WTC11 (cell line): ENCODE results near the gene RNASE4. TPM values are rescaled to one million over a fixed set of nuclear protein-coding genes. Genes with fewer than 3 reads are reported as not detected.
A peak's percentile ranks its signal among the peaks of the same experiment; 100 is the strongest.

Source experiments
- ATAC-seq: fragments of 200-7000 bp; cut with Tn5 transposase; 2 replicates; pipeline ENCODE4 v1.10.0; 2021; ENCODE audit warnings: mild to moderate bottlenecking, moderate library complexity
- CTCF ChIA-PET: fragments of 300-600 bp; sonication (Branson Sonifier 250); formaldehyde crosslinking; loops from one replicate; lab custom pipeline; 2021; ENCODE audit warnings: antibody characterized with exemption; lab: Charles Lee
- POLR2A ChIA-PET: fragments of 350-600 bp; sonication (Branson Sonifier 250); formaldehyde crosslinking; loops from one replicate; lab custom pipeline; 2021; ENCODE audit warnings: antibody characterized with exemption; lab: Charles Lee
- DNase-seq: peaks from one replicate; pipeline ENCODE4 v3.0.0; 2021; ENCODE audit warnings: low spot score
- H3K27ac Mint-ChIP-seq: 2 replicates; pipeline ENCODE4 v1.8.0; 2021; ENCODE audit warnings: mixed read lengths
- H3K27me3 Mint-ChIP-seq: 2 replicates; pipeline ENCODE4 v1.8.0; 2021; ENCODE audit warnings: low read depth, mild to moderate bottlenecking, moderate library complexity, mixed read lengths
- H3K36me3 Mint-ChIP-seq: 2 replicates; pipeline ENCODE4 v1.8.0; 2021; ENCODE audit warnings: mixed read lengths
- H3K4me1 Mint-ChIP-seq: 2 replicates; pipeline ENCODE4 v1.8.0; 2022; ENCODE audit warnings: mixed read lengths
- H3K4me3 Mint-ChIP-seq: 2 replicates; pipeline ENCODE4 v1.8.0; 2021; ENCODE audit warnings: mild to moderate bottlenecking, moderate library complexity, mixed read lengths
- H3K9me3 Mint-ChIP-seq: 2 replicates; pipeline ENCODE4 v1.8.0; 2021; ENCODE audit warnings: mixed read lengths
- CREM ChIP-seq: sonication (generic); formaldehyde crosslinking; IDR thresholded peaks from 2 replicates; pipeline ENCODE4 v1.8.1; 2022; ENCODE audit warnings: mild to moderate bottlenecking, missing genetic modification reagents, moderate library complexity
- ELF4 ChIP-seq: sonication (generic); formaldehyde crosslinking; IDR thresholded peaks from 2 replicates; pipeline ENCODE4 v1.8.1; 2022; ENCODE audit warnings: low read depth, mild to moderate bottlenecking, moderate library complexity, missing genetic modification reagents
- FOXP1 ChIP-seq: sonication (generic); formaldehyde crosslinking; IDR thresholded peaks from 2 replicates; pipeline ENCODE4 v1.8.0; 2022; ENCODE audit warnings: missing genetic modification reagents, mild to moderate bottlenecking, moderate library complexity, borderline replicate concordance
- KAT7 ChIP-seq: sonication (generic); formaldehyde crosslinking; IDR thresholded peaks from 2 replicates; pipeline ENCODE4 v1.8.1; 2023; ENCODE audit warnings: missing genetic modification reagents, mild to moderate bottlenecking, borderline replicate concordance
- OVOL2 ChIP-seq: fragments of 250-450 bp; sonication (Bioruptor Pico); IDR thresholded peaks from 2 replicates; pipeline ENCODE4 v1.9.0; 2021; ENCODE audit warnings: mild to moderate bottlenecking, borderline replicate concordance
- PRDM15 ChIP-seq: sonication (generic); formaldehyde crosslinking; IDR thresholded peaks from 2 replicates; pipeline ENCODE4 v1.8.0; 2022; ENCODE audit warnings: missing genetic modification reagents
- RORB ChIP-seq: fragments of 250-450 bp; sonication (Bioruptor Pico); IDR thresholded peaks from 2 replicates; pipeline ENCODE4 v1.9.0; 2021; ENCODE audit warnings: mild to moderate bottlenecking
- SOX15 ChIP-seq: fragments of 250-450 bp; sonication (Bioruptor Pico); IDR thresholded peaks from 2 replicates; pipeline ENCODE4 v1.9.0; 2021; ENCODE audit warnings: mild to moderate bottlenecking
- ZNF263 ChIP-seq: sonication (generic); formaldehyde crosslinking; IDR thresholded peaks from 2 replicates; pipeline ENCODE4 v1.8.1; 2022; ENCODE audit warnings: low read depth, mild to moderate bottlenecking, moderate library complexity, missing genetic modification reagents
- ZNF423 ChIP-seq: fragments of 250-450 bp; sonication (Bioruptor Pico); IDR thresholded peaks from 2 replicates; pipeline ENCODE4 v2.1.2; 2022; ENCODE audit warnings: mild to moderate bottlenecking, moderate library complexity
- ZNF425 ChIP-seq: fragments of 250-450 bp; sonication (Bioruptor Pico); conservative IDR thresholded peaks from 2 replicates; pipeline ENCODE4 v1.9.0; 2021; ENCODE audit warnings: mild to moderate bottlenecking
- total RNA-seq: library from RNA; stranded (reverse); gene quantifications from 3 replicates; pipeline ENCODE4 v1.2.3, GENCODE V29; 2021
- TF ChIP-seq, protein P1 (sequence below): sonication (generic); formaldehyde crosslinking; IDR thresholded peaks from 2 replicates; pipeline ENCODE4 v1.8.1; 2023; ENCODE audit warnings: mild to moderate bottlenecking, missing genetic modification reagents, moderate library complexity
- TF ChIP-seq, protein P2 (sequence below): sonication (generic); formaldehyde crosslinking; IDR thresholded peaks from 2 replicates; pipeline ENCODE4 v1.8.1; 2022; ENCODE audit warnings: low read depth, mild to moderate bottlenecking, moderate library complexity, missing genetic modification reagents, borderline replicate concordance

The RNASE4 gene
- total RNA-seq, 1 experiment from 2014 or later: 2.8 TPM

- peaks cover 16% of the 10 kb centered on the region for H3K4me1 Mint-ChIP-seq
- H3K9me3 Mint-ChIP-seq: no peaks in the 10 kb centered on the region
- CTCF ChIA-PET: interaction anchor here (0.7 to 1.5 kb wide), 6 partner anchors 10 to 140 kb away, joined by 3 to 10 read pairs (median 4); partner anchors contain the start of gene EDDM3A
- H3K4me3 Mint-ChIP-seq: no peak overlapping the region
- no peak for DNase-seq
- H3K27ac Mint-ChIP-seq: no peak overlapping the region
- POLR2A ChIA-PET: interaction anchor here (0.9 kb wide), 1 partner anchor 26 kb away, joined by 3 read pairs; no protein-coding TSS in a partner anchor
- TF ChIP-seq SOX15 (CRISPR knock-in tag) (no peak), CREM (CRISPR knock-in tag) (no peak)
- TF ChIP-seq, protein P1, sequence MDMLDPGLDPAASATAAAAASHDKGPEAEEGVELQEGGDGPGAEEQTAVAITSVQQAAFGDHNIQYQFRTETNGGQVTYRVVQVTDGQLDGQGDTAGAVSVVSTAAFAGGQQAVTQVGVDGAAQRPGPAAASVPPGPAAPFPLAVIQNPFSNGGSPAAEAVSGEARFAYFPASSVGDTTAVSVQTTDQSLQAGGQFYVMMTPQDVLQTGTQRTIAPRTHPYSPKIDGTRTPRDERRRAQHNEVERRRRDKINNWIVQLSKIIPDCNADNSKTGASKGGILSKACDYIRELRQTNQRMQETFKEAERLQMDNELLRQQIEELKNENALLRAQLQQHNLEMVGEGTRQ: no peak
- TF ChIP-seq, all 79 proteins: peak for 0
- Mint-ChIP-seq H3K27me3 (no peaks in the 10 kb centered on the region; the same call in 1 of the 2 replicates), H3K36me3 (no peaks in the 10 kb centered on the region)
- ATAC-seq: peak; percentile 26; the same call in 1 of the 2 replicates
Observed at GRCh38 chr14:20732979-20733635, 48.7 kb downstream of the RNASE4 start.

- Mint-ChIP-seq H3K36me3 (no peaks in the 10 kb centered on the region), H3K4me3 (no peak overlapping the region), H3K27me3 (no peaks in the 10 kb centered on the region; the same call in 1 of the 2 replicates), H3K4me1 (peaks cover 16% of the 10 kb centered on the region)
- CTCF ChIA-PET: interaction anchor here (1.2 to 1.4 kb wide), 2 partner anchors 11 to 76 kb away, joined by 4 to 5 read pairs; partner anchors contain the start of gene EDDM3A
- no peak for ATAC-seq
- POLR2A ChIA-PET: interaction anchor here (0.5 kb wide), 1 partner anchor 391 kb away, joined by 3 read pairs; no protein-coding TSS in a partner anchor
- no peak for DNase-seq
- TF ChIP-seq PRDM15 (CRISPR knock-in tag) (no peak), FOXP1 (CRISPR knock-in tag) (no peak), RORB (no peak), KAT7 (CRISPR knock-in tag) (no peak), ZNF263 (CRISPR knock-in tag) (no peak), ZNF423 (CRISPR knock-in tag) (no peak), OVOL2 (CRISPR knock-in tag) (no peak), ZNF425 (CRISPR knock-in tag) (no peak), ELF4 (CRISPR knock-in tag) (no peak)
- TF ChIP-seq, protein P2, sequence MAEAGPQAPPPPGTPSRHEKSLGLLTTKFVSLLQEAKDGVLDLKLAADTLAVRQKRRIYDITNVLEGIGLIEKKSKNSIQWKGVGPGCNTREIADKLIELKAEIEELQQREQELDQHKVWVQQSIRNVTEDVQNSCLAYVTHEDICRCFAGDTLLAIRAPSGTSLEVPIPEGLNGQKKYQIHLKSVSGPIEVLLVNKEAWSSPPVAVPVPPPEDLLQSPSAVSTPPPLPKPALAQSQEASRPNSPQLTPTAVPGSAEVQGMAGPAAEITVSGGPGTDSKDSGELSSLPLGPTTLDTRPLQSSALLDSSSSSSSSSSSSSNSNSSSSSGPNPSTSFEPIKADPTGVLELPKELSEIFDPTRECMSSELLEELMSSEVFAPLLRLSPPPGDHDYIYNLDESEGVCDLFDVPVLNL (CRISPR knock-in tag): no peak
- TF ChIP-seq, all 79 proteins: peak for 0
- no peak overlapping the region for H3K27ac Mint-ChIP-seq
- no peaks in the 10 kb centered on the region for H3K9me3 Mint-ChIP-seq
Observed at GRCh38 chr14:20733684-20734429, 49.5 kb downstream of the RNASE4 start.
